ENCODE results near the gene NAGK.

Gene NAGK

GRCh38 chr2:71117063-71117462 is 48.6 kb downstream of the NAGK start:
- DNase-seq = no peak

GRCh38 chr2:71120195-71120594 is 51.7 kb downstream of the NAGK start:
- no peak for DNase-seq

GRCh38 chr2:71121479-71121878 is 53.0 kb downstream of the NAGK start:
- DNase-seq = no peak

- no peak for DNase-seq
Observed at GRCh38 chr2:71122387-71123298, 54.2 kb downstream of the NAGK start.

GRCh38 chr2:71125506-71126294 is 57.3 kb downstream of the NAGK start:
- DNase-seq = no peak

- no peak for DNase-seq
Observed at GRCh38 chr2:71126957-71127356, 58.5 kb downstream of the NAGK start.
